Thoracic aorta (tissue), 2 donors: ENCODE results near the gene TOX3. TPM values are rescaled to one million over a fixed set of nuclear protein-coding genes. Genes with fewer than 3 reads are reported as not detected.

Experiments
- ATAC-seq: fragments of 150-250 bp; one replicate; pipeline ENCODE4 v1.8.0; 2017; ENCODE audit warnings: low read depth; ENCODE audit not compliant: insufficient number of reproducible peaks, low FRiP score
- DNase-seq: peaks from one replicate; pipeline ENCODE4 v3.0.0-alpha.2; 2020; ENCODE audit warnings: low spot score
- H3K27ac ChIP-seq, 2 donors: fragments of 200-600 bp; sonication (generic); 1 replicate in 1 of 2; 2 replicates in 1 of 2; pipeline ENCODE4 v1.5.1; 2016; ENCODE audit warnings: mild to moderate bottlenecking in 2 of 2, moderate library complexity in 2 of 2
- H3K27me3 ChIP-seq: fragments of 200-600 bp; sonication (generic); replicated peaks from 2 replicates; pipeline ENCODE4 v1.6.0; 2016; ENCODE audit warnings: mild to moderate bottlenecking; ENCODE audit not compliant: insufficient read depth
- H3K36me3 ChIP-seq: fragments of 200-600 bp; sonication (generic); one replicate; pipeline ENCODE4 v1.5.1; 2016
- H3K4me1 ChIP-seq, 2 donors: fragments of 200-600 bp; sonication (generic); 1 replicate in 1 of 2; 2 replicates in 1 of 2; pipeline versions ENCODE4 v1.5.1 to v1.6.0; 2016; ENCODE audit warnings: low read depth in 2 of 2, mild to moderate bottlenecking in 1 of 2; ENCODE audit not compliant: control insufficient read depth in 1 of 2
- H3K4me3 ChIP-seq: fragments of 200-600 bp; sonication (generic); 2 replicates; pipeline ENCODE4 v1.5.1; 2016; ENCODE audit warnings: mild to moderate bottlenecking
- H3K9me3 ChIP-seq: fragments of 200-600 bp; sonication (generic); 2 replicates; pipeline ENCODE4 v1.5.1; 2016
- total RNA-seq, 2 donors: library from RNA; depleted of rRNA; stranded (reverse); fragments of >200 nt; gene quantifications; one replicate each; pipeline versions ENCODE4 v1.1.0 to v1.2.3, GENCODE V29; 2016
- TF ChIP-seq, protein P1 (sequence below): fragments of 200-600 bp; sonication (generic); IDR thresholded peaks from one replicate; pipeline ENCODE4 v1.5.1; 2019; ENCODE audit warnings: antibody characterized with exemption

Gene TOX3
- total RNA-seq, 2 donors from 2014 or later: not detected

DNA sequence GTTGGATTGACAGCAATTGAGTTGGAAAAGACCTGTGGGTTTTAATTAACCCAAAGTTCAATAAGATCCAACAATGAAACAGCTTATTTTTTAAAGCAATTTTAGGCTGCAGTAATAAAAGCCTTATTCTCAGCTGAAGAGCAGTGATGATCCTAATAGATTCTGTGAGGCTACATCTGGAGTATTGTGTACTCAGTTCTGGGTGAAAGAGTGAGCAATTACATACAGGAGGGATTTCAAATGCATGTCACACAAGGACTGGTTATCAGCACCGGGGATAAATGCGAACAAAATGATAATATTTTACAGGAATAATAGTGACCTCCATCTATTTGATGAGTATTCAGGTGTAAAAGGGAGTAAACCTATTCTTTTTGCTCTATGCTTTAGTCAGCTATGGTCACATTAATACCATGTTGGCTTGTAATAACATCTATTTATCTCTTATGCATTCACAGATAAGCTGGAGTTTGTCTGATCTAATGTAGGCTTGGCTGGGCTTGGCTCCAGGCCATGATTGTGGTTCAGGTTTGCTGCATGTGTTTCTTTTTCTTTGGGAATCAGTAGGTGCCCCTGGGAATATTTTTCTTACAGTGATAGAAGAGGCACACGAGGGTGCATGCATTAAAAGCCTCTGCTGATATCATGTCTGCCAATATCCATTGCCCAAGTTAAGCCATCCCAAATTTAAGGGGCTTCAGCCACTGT is 22.2 kb upstream of the TOX3 start:
- Histone ChIP-seq H3K27ac (no peak overlapping the region), H3K4me3 (no peak overlapping the region), H3K9me3 (no peaks in the 10 kb centered on the region), H3K36me3 (no peaks in the 10 kb centered on the region), H3K4me1 (no peaks in the 10 kb centered on the region), H3K27me3 (no peaks in the 10 kb centered on the region)
- DNase-seq (no peak), ATAC-seq (no peak)
- TF ChIP-seq, protein P1, sequence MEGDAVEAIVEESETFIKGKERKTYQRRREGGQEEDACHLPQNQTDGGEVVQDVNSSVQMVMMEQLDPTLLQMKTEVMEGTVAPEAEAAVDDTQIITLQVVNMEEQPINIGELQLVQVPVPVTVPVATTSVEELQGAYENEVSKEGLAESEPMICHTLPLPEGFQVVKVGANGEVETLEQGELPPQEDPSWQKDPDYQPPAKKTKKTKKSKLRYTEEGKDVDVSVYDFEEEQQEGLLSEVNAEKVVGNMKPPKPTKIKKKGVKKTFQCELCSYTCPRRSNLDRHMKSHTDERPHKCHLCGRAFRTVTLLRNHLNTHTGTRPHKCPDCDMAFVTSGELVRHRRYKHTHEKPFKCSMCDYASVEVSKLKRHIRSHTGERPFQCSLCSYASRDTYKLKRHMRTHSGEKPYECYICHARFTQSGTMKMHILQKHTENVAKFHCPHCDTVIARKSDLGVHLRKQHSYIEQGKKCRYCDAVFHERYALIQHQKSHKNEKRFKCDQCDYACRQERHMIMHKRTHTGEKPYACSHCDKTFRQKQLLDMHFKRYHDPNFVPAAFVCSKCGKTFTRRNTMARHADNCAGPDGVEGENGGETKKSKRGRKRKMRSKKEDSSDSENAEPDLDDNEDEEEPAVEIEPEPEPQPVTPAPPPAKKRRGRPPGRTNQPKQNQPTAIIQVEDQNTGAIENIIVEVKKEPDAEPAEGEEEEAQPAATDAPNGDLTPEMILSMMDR: no peak

DNA sequence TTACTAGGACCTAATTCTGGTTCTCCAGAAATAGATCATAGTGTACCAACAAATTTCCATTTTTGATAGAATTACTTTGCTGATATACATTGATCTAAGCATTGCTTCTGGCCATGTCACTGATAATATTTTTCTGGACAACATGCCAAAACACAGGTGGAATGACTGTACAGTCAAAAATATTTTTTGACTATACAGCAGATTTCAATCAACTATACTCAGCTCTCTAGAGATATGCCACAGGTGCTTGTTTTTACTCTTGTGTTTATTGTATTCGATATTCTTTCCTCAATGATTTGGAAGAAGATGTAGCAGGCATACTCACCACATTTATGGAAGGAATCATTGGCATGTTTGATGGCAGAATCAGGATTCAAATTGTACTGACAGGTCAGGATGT is 21.6 kb upstream of the TOX3 start:
- no peaks in the 10 kb centered on the region for H3K27me3 ChIP-seq
- DNase-seq (no peak), ATAC-seq (no peak)
- H3K4me3 ChIP-seq: no peak overlapping the region
- no peak overlapping the region for H3K27ac ChIP-seq
- TF ChIP-seq, protein P1: no peak
- H3K9me3 ChIP-seq: no peaks in the 10 kb centered on the region
- H3K4me1 ChIP-seq: no peaks in the 10 kb centered on the region
- no peaks in the 10 kb centered on the region for H3K36me3 ChIP-seq

DNA sequence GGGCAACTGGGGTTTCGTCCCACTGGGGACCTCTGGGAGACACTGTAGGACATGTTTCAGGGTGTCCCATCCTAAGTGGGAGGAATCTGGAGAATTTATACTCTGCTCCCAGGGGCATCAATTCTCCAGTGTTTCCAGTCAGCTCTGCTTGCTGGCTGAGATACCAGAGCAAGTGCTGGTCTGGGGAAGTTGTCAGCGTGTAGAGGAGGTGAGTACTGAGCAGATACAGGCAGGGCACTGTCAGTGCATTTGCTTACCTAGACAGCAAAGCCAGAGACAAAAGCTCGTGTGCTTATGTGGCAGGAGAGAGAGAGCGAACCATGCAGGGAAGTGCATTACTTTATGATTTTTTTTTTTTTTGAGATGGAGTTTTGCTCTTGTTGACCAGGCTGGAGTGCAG is 20.2 kb upstream of the TOX3 start:
- TF ChIP-seq, protein P1: no peak
- ATAC-seq: no peak
- no peak for DNase-seq

DNA sequence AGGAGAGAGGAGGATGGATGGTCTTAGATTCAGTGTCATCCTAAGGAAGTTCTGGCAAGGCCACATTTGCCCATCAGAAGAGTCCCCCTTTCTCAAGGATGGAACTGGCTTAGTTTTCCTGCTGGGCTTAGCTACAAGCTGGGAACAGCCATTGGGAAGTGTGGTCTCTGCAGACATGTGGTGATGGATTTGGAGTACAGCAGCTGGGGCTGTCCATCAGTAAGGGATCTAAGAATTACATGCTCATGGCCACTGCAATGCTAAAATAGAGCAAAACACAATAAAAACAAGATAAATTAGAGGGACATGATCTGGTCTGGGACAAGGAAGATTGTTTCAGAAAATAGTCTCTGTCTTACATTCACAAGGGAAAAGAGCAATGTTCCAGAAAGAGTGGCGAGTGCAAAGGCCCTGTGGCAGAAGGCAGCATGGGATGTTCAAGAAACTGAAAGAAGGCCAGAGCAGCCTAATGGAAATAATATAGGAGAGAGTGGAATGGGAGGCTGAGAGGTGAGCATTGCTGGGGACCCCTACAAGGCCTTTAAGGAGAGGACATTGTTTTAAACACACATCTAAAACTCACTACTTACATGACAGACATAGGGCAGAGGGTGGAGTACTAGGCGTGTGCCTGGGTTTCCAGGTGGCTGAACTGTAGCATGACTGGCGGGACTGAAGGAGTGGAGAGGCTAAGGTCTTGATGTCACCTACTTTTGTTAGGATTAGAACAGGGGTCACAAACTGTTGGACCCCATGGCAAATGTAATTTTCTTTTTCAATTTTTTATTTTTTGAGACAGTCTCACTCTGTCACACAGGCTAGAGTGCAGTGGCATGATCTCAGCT is 17.0 kb upstream of the TOX3 start:
- no peaks in the 10 kb centered on the region for H3K9me3 ChIP-seq
- H3K27ac ChIP-seq: no peak overlapping the region
- no peaks in the 10 kb centered on the region for H3K4me1 ChIP-seq
- DNase-seq (no peak), ATAC-seq (no peak)
- TF ChIP-seq, protein P1: no peak
- H3K4me3 ChIP-seq: no peak overlapping the region
- no peaks in the 10 kb centered on the region for H3K27me3 ChIP-seq
- no peaks in the 10 kb centered on the region for H3K36me3 ChIP-seq

More for the DNA sequence above, 20.2 kb upstream of the TOX3 start:
- Histone ChIP-seq H3K36me3 (no peaks in the 10 kb centered on the region), H3K4me1 (no peaks in the 10 kb centered on the region), H3K9me3 (no peaks in the 10 kb centered on the region), H3K27me3 (no peaks in the 10 kb centered on the region), H3K4me3 (no peak overlapping the region), H3K27ac (no peak overlapping the region)

DNA sequence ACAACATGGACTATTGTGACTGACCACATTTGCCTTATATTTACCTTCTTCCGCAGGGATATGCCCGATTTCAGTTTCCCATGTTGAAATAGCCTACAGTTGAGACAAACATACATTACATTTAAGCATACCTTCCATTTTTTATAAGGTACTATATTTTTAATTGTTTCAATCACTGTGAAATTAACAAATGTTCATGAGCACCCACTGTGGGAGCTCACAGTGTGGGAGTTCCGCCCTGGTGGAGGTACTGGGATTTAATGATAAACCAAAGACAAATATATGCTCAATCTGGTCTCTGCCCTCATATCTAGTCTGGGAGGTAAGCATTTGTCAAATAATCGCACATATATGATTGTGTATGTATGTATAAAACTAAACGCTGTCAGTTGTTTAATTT is 15.8 kb upstream of the TOX3 start:
- DNase-seq (no peak), ATAC-seq (no peak)
- Histone ChIP-seq H3K27ac (no peak overlapping the region), H3K27me3 (no peaks in the 10 kb centered on the region), H3K9me3 (no peaks in the 10 kb centered on the region), H3K4me1 (no peaks in the 10 kb centered on the region), H3K36me3 (no peaks in the 10 kb centered on the region), H3K4me3 (no peak overlapping the region)
- TF ChIP-seq, protein P1: no peak
